GM19324 (cell line): Measurements from ENCODE around the gene NCK2.

Experiments
- ATAC-seq: cut with Tn5 transposase; IDR thresholded peaks from one replicate; pipeline ENCODE4 v1.9.1; 2021; ENCODE audit warnings: mild to moderate bottlenecking, moderate library complexity; ENCODE audit not compliant: unreplicated experiment, low FRiP score

NCK2 gene

DNA sequence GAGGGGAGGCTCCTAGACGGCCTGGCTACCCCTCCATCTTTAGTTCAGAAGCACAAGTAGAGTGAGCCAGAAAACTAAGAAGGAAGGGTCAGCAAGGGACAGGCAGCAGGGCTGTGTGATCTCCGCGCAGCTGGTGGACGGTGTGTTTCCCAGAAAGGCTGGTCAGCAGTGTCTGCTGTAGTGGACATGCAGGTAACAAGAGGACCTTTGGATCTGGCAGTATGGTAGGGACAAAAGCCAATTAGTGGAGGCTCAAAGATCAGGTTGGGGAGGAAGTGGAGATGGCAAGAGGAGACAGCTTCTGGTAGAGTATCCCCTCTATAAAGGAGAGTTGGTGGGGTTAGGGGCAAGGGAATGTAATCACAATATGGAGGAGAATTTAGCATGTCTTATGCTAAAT, 95.1 kb downstream of the NCK2 start:
- no peak for ATAC-seq

DNA sequence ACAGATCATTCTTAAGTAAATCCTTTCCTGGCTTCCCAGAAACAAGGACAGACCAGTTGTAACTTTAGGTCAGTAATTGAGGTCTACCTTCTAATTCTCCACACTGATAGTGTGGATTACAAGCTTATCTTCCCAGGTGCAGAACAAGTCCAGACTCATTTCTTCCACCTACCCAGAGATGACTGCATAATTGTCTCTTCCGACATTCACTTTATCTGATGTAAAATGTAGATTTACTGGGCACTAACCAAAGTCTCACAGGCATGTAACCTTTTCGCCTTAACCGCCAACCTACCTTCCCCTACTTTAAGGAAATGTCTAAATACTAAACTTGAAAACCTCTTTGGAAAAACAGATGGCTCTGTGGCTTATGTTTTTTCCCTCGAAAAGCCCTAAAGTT, 96.2 kb downstream of the NCK2 start:
- no peak for ATAC-seq

DNA sequence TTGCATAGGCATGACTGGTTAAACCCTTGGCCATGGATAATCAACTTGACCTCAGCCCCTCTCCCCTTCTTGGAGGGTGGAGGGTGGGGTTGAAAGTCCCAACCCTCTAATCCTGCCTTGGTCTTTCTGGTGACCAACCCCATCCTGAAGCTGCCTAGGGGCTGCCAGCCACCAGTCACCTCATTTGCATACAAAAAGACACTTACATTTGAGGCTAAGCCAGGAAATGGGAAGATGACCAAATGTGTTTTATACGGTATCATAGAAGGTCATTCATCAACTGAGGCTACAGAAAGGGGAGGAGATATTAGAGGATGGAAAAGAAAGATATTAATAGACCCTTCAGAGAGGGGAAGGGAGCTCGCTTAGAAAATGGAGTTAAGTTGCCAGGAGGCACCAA, 96.8 kb downstream of the NCK2 start:
- no peak for ATAC-seq

DNA sequence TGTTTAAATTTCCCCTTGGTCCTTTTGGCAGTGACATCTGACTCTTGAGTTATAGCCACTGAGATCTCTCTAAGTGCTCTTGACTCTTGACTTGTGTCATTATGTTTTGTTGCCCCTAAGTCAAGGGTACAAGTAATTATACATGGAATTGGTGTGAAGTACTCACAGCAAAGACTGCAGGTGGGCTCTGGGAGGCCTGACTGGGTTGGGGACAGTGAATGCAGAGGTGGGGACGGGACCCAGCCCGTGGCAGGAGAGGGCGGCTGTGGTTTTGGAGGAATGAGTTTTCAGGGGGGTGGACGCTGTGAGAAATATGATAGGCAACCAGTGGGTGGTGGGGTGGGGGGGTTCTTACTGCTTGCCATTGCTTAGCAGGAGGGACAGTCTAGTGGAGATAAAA, 97.8 kb downstream of the NCK2 start:
- no peak for ATAC-seq

DNA sequence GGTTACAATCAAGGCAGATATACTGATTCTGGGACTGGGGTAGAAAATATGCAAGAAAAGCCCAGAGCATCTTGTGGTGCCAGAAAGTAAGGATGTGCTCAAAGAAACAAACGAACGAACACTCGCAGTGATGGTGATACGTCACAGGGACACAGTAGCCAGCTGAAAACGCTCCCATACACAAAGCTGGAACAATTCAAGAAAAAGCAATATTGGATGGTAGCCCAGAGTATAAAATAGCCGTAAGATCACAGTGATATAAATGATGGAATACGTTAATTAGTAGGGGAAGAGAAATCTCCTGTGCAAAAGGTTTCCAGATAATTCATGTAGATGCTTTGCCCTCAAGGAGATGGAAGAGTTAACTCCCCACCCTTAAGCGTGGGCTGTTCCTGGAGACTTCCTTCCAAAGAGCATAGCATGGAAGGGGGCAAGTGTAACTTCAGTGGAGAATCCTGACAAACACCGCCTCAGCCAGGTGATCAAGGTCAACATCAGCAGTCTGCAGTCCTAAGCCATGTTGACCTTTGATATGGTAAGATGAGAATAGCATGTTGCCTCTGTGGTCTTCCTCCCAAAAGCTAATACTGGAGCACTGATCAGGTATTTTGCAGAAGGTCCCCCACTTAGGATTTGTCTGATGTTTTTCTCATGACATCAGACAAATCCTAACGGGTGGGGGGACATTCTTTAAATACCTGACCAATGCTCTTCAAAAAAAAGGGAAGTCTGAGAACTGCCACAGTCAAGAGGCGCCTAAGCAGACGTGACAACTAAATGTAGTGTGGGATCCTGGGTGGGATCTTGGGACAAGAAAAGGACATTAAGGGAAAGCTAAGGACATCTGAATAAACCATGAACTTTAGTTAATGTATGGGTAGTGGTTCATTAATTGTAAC, 99.0 kb downstream of the NCK2 start:
- ATAC-seq: no peak

DNA sequence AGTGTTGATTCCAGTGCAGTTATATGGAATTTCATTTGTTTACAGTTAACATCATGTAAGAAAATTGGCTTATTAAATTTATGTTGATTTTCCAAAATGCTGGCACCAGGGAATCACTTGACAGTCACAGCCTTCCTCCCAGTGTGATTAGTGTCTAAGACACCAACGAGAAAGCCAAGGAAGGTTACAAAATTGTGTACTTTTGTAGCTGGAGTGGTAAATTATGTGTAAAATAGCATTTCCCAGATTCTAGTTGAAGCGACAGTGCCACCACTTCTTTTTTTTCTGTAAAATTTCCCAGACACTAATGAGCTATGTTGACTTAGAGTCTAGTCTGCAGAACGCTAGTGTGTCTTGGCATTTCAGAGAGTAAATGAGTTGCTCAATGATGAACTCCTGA, 101.3 kb downstream of the NCK2 start:
- no peak for ATAC-seq

DNA sequence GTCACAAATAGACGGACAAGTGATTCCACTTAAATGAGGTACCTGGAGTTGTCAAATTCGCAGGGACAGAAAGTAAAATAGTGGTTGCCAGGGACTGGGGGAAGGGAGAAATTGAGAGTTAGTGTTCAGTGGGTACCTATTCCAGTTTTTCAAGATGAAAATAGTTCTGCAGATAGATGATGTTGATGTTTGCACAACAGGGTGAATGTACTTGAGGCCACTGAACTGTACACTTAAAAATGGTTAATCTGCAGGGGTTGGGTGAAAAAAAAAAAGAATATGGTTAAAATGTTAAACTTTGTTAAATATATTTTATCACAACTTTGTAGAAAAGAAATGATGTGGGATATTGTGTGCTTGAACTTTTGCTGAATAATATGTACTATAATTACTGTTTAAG, 102.3 kb downstream of the NCK2 start:
- ATAC-seq: no peak

DNA sequence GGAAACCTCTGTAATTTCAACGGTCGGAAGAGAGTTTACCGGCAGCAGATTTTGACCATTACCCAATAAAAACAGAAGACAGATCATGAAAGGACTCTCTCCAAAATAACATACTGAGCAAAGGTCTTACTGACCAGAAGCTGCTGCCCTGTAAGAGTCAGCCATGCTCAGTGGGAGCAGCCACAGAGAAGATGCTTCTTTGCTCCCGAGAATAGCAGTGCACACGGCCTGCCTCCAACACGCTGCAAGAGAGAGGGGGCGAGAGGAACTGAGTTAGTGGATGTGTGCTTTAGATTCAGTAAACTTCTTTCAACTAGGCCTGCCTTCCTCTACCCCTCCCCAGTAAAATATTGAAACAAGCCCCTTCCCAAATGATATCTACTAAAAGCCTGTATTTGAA, 103.7 kb downstream of the NCK2 start:
- ATAC-seq: no peak

DNA sequence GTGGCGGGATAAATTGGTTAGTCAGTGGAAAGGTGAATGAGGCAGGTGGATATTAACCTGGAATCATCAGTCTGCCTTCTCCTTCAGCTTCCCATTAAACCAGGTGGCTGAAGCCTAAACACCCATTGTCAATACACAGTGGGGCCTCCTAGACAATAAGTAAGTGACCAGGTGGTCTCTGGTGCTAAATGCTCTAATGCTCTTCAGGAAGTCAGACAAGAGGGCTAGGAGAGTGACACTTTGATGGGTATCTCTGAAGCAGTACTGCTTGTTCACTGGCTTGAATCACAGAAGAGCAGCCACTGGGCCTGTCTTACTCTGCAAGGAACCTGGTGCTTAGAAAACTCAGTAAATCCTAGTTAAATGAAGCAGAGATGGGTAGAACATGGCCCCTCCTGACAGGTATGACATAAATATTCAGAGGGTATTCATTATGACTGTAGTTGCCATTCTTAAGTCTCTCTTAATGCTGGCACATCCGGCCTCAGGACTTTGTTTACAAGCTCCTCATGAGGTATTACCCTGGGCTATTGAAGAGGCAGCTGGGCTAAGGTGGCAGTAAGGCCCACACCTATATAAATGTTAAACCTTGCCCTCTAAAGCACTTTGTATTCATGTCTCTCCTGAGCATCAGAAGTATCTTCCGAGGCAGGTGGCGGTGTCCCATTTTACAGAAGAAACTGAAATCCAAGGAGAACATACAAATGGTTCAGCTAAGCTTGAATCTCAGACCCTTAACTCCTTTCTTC, 104.9 kb downstream of the NCK2 start:
- no peak for ATAC-seq

DNA sequence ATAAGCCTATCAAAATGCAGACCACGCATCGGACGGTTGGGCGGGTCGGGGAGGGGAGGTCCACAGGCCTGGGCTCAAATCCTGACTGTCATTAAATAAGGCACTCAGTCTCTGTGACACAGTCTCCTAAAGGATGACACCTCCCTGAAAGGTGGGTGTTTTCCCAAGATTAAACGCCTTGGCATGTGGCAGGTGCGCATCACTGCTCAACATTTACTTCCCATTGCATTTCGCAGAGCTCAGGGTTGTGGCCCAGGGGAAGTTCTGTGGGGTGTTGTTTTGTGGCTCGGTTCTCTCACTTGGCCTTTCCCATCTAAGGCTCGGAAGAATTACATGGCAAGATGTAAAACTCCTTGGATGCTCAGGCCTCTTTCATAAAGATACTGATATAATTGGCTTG, 107.4 kb downstream of the NCK2 start:
- no peak for ATAC-seq

DNA sequence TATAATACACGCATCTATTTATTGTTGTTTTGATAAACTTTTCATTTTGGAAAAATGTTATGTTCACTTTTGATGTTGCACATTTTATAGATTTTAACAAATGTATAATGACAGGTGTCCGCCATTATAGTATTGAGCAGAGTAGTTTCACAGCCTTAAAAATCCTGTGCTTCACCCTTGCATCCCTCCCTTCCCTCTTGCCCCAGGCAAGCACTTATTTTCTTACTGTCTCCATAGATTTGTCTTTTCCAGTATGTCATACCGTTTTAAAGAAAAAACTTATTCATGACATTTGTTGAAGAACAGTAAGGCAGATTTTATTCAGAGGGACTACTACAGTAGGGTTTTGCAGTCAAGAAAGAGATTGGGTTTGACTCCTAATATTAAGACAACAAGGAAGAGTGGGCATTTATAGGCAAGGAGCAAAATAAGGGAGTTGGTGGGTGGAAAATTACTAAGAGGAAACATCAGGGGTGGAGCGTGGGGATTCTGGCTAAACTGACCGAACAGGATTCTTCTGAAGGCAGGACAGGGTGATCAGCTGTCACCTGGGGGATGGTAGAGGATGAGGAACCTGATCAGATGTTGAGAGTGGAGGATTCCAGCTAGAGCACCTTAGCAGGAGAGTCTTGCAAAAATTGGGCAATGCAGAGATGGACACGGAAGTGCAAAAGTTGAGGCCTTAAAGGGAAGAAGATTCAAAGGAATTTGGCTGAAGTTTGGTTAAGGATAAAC, 108.8 kb downstream of the NCK2 start:
- no peak for ATAC-seq

DNA sequence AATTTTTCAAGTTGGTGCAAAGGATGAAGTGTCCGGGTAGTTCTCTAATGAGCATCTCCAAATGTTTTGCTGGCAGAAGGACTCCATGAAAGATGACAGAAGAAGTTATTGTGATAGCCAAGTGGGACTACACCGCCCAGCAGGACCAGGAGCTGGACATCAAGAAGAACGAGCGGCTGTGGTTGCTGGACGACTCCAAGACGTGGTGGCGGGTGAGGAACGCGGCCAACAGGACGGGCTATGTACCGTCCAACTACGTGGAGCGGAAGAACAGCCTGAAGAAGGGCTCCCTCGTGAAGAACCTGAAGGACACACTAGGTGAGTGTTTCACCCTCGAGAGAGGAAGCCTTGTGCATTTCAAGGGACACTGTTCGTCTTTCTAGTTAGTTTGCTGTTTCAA, 110.3 kb downstream of the NCK2 start:
- ATAC-seq: no peak

DNA sequence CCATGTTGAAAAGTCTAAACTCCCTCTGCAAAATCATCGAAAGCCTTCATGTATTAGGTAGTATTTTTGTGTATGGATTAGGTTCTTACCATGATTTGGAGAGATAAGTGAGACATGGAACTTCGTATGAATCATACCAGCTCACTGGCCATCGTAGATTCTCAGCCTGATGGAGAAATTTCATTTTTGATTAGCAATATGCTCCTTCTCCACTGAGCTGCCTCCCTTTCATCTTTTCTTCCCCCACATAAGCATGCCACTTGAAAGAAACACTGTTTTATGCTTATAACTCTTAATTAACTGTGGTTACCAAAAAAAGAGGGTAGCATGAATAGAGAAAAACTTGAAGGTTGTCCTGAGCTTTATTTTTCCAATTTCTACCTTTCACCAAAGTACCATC, 111.9 kb downstream of the NCK2 start:
- ATAC-seq: no peak

DNA sequence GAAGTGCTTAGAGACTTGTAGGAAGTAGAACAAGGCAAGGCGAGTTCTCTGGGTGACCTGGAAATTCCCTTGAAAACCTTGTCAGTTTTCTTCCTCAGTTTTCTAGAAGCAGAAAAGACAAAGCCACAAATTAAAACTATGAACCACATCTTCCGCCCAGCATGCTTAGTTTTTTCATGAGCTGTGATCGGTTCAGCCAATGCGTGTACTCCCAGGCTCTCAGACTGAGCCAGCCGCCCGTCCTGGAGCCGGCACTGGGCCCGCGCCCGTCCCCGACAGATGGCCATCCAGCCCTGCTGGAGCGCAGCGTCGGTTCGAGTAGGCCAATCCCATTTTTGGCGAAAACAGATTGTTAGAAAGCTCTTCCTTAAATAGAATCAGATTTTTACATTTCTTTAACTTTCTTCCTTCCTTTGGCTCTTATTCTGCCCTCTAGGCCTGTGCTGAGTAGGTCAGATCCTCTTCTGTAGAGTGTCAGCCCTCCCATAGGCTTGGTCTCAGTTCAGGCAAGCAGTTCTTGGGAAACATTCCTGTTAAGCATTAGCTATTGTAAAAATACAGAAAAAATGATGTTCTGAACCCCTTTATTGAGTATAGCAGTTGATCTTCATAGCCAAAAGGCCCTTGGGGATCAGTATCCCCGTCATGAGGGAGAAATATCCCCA, 112.5 kb downstream of the NCK2 start:
- ATAC-seq: no peak

DNA sequence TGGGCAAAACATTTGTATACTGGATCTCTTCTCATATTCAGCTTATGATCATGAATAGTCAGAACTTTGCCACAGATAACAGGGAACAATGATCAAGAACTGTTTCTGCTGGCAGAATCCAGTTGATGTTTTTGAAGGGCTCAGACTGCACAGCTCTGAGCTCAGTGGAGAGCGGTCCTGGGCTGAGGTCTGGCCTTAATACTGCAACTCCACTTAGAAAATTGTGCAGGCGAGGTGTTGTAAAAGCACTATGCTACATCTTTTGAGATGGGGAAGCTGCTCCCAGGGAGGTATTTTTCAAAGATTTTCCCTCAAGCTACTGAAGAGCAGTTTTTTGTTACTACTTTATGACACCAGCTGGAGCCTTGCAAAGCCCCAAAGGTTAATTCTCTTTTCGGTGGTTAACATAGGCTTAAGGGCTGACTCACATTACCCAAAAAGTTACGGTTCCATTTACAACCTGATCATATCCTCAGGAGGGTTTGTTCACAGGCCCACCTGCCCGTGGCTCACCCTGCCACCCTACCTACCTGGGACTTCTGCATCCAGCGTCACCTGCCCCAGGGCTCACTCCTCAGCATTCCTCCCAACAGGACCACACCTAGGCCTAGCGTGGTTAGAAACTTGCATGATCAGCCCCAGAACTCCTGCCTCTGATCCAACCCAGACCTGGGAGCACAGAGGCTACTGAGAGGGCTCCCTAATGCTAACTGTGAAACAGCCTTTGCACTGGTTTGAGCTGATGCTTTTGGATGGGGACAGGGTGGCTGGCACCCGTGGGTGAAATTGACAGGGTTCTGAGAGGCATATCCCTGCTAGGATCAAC, 114.4 kb downstream of the NCK2 start:
- ATAC-seq: no peak

DNA sequence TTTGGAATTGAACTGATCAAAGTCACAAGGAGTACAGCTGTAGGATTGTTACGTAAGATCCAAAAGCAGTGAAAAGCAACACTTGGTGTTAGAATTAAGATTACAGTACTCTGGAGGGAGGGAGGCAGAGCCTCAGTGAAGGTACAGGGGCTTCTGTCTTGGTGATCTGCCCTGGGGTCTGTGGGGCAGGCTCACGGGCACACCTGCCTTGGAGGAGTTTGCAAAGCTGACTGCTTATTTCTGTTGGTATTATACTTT, 114.9 kb downstream of the NCK2 start:
- no peak for ATAC-seq

DNA sequence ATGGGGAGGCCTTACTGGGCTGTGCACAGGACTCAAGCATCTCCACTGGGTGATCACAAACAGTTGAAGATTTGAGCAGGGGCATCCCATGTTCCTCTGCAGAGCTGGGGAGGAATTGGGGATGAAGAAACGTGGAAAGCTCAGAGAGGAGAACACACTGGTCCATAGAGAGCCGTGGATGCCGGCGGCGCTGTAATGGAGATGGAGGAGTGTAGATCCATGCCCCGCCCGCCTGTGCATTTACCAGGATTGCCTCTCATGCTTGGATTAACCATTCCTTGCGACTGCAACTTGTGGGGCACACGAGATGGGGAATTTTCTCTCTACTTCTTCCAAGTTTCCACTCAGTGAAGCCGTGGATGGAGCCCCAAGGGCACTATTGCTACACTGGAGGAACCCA, 115.9 kb downstream of the NCK2 start:
- no peak for ATAC-seq

DNA sequence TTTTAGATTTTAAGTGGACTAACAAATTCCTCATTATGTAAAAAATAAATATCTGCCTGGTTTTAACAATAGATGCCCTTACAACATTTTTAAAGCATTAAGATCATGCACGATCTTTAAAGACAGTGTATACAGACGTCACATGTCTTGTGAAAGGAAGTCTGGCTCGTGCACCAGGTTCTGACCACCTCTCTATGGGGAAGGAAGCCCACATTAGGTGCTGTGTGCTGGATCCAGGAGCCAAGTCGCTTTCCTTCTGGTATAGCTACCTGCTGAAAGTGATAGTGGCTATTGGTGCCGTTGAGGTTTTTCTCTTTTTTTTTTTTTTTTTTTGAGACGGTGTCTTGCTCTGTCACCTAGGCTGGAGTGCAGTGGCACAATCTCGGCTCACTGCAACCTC, 116.5 kb downstream of the NCK2 start:
- ATAC-seq: no peak

DNA sequence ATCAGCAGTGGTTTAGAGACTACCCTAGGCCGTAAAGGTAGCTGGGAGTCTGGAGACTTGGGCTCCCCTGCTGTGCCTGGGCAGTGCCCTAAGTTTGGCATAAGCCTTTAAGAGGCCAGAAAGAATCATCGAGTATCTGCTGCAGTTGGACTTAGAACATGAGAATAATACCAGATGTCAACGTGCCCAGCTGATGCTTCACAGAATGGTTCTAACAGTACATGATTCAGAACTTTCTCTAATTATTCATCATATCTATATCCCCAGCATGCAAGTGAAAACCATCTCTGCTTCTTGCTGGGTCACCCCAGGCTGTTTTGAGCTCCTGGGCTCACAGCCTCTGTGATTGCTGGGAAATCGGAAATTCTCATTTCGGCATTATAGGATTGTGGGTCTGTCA, 118.1 kb downstream of the NCK2 start:
- no peak for ATAC-seq

DNA sequence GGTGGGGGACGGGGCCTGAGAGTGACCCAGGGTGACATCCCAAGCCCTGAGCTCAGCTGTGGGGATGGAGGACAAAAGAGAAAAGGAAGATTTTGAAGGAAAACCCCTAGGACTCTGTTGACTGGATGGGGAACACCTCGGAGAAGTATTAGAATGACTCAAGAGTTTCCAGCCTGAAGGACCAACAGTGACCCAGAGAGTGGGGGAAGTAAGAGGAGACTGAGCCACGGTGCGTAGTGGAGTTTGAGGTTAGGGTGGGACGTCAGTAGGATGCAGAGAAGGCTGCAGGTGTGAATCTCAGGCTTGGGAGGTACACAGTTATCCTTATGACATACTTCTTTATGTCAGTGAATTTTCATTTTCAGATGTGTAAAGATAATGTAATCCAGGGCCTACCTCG, 119.5 kb downstream of the NCK2 start:
- no peak for ATAC-seq
